Caco-2 (cell line): ENCODE results near the gene RAP1GAP2. TPM values are rescaled to one million over a fixed set of nuclear protein-coding genes. Genes with fewer than 3 reads are reported as not detected.

ENCODE experiments used
- BruUV-seq: library from RNA; stranded (reverse); fragments of 400-500 nt; replicated peaks from 2 replicates; lab custom pipeline; 2021; lab: Mats Ljungman, UMichigan
- CTCF ChIA-PET: fragments of 300-600 bp; sonication (Branson Sonifier 250); formaldehyde crosslinking; loops from one replicate; lab custom pipeline; 2022; ENCODE audit warnings: antibody characterized with exemption; lab: Charles Lee
- POLR2A ChIA-PET: fragments of 300-600 bp; sonication (Branson Sonifier 250); formaldehyde crosslinking; loops from one replicate; lab custom pipeline; 2022; ENCODE audit warnings: antibody characterized with exemption; lab: Charles Lee
- DNase-seq, 2 experiments: peaks; one replicate each; pipeline versions ENCODE4 v3.0.0 to v3.0.0-alpha.2; 2020 to 2022
- H3K27me3 ChIP-seq: replicated peaks from 2 replicates; pipeline ENCODE4 v1.6.0; 2011; ENCODE audit warnings: low read length; ENCODE audit not compliant: control insufficient read depth, insufficient read depth
- H3K36me3 ChIP-seq: 2 replicates; pipeline ENCODE4 v1.5.1; 2011; ENCODE audit warnings: low read length; ENCODE audit not compliant: control insufficient read depth, insufficient read depth
- H3K4me1 ChIP-seq: fragments of 250-450 bp; sonication (Bioruptor Pico); 2 replicates; pipeline ENCODE4 v1.5.1; 2020; ENCODE audit warnings: mild to moderate bottlenecking
- H3K4me3 ChIP-seq: 2 replicates; pipeline ENCODE4 v1.5.1; 2011; ENCODE audit warnings: low read depth, mild to moderate bottlenecking, control low read depth, low read length
- H3K9me3 ChIP-seq: fragments of 250-450 bp; sonication (Bioruptor Pico); 2 replicates; pipeline ENCODE4 v1.5.1; 2020; ENCODE audit warnings: mild to moderate bottlenecking, moderate library complexity
- H3K27ac Mint-ChIP-seq: one replicate; pipeline ENCODE4 v1.8.0; 2022; ENCODE audit warnings: mixed read lengths; ENCODE audit not compliant: unreplicated experiment
- H3K27me3 Mint-ChIP-seq: one replicate; pipeline ENCODE4 v1.8.0; 2022; ENCODE audit warnings: mixed read lengths; ENCODE audit not compliant: insufficient read depth, unreplicated experiment
- H3K36me3 Mint-ChIP-seq: one replicate; pipeline ENCODE4 v1.8.0; 2022; ENCODE audit warnings: mild to moderate bottlenecking, mixed read lengths; ENCODE audit not compliant: insufficient read depth, unreplicated experiment
- H3K4me1 Mint-ChIP-seq: one replicate; pipeline ENCODE4 v1.8.0; 2022; ENCODE audit warnings: low read depth, mixed read lengths; ENCODE audit not compliant: unreplicated experiment
- H3K4me3 Mint-ChIP-seq: one replicate; pipeline ENCODE4 v1.8.0; 2022; ENCODE audit warnings: mild to moderate bottlenecking, moderate library complexity, mixed read lengths; ENCODE audit not compliant: unreplicated experiment
- H3K9me3 Mint-ChIP-seq: one replicate; pipeline ENCODE4 v1.8.0; 2022; ENCODE audit warnings: mixed read lengths; ENCODE audit not compliant: unreplicated experiment
- CTCF ChIP-seq, 2 experiments: fragments of 200-600 bp in 1 of 2; IDR thresholded peaks; 1 replicate in 1 of 2; 2 replicates in 1 of 2; pipeline versions ENCODE4 v1.5.1 to v1.8.0; 2011 to 2022; ENCODE audit warnings: antibody characterized with exemption in 1 of 2, control low read depth in 1 of 2, inconsistent platforms in 1 of 2, low read depth in 1 of 2, low read length in 1 of 2, mild to moderate bottlenecking in 1 of 2, moderate library complexity in 1 of 2; ENCODE audit not compliant: insufficient read depth in 1 of 2, severe bottlenecking in 1 of 2, unreplicated experiment in 1 of 2
- intact Hi-C: fragments of 100-400 bp; cut with micrococcal nuclease; formaldehyde crosslinking; loops from one replicate; pipeline ENCODE4 v1.10.0; 2022; ENCODE audit not compliant: unreplicated experiment
- total RNA-seq: library from RNA; stranded (reverse); gene quantifications from 2 replicates; pipeline ENCODE4 v1.2.3, GENCODE V29; 2022

Gene RAP1GAP2
- total RNA-seq, 1 experiment from 2014 or later = 45.3 TPM

DNA sequence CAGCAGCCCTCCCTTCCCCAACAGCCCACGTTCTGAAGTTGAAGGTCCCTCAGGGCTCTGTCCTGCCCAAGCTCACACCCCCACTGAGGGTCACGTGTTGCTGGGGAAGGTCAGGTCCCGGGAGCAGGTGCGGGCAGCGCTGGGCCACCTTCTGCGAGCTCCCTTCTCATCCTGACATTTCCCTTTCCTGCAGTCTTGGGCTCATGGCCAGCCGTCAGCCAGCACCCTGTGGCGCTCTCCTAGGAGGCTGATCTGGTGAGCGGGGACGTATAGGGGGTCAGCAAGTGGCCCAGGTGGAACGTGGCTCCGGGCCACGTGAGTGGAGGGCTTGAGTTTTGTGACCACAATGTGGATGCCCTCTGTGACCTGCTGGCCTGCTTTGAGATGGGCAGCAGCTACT, 73.4 kb downstream of the RAP1GAP2 start:
- Histone ChIP-seq H3K9me3 (no peaks in the 10 kb centered on the region), H3K4me3 (no peak overlapping the region), H3K4me1 (peaks cover 41% of the 10 kb centered on the region), H3K36me3 (no peaks in the 10 kb centered on the region), H3K27me3 (no peaks in the 10 kb centered on the region)
- no peak overlapping the region for H3K4me3 Mint-ChIP-seq
- intact Hi-C loops = no loop called here
- DNase-seq = no peak
- no peaks in the 10 kb centered on the region for H3K27me3 Mint-ChIP-seq
- peaks cover 35% of the 10 kb centered on the region for H3K4me1 Mint-ChIP-seq
- H3K9me3 Mint-ChIP-seq = no peaks in the 10 kb centered on the region
- BruUV-seq = no TSS peak
- ChIA-PET POLR2A (no interaction called here), CTCF (no interaction called here)
- H3K27ac Mint-ChIP-seq = peak overlapping the region; percentile 67
- TF ChIP-seq CTCF (IDR thresholded peaks at IDR 0.05; ENCODE audit: insufficient read depth in 1 of 2, low read depth in 1 of 2, low read length in 1 of 2, severe bottlenecking in 1 of 2, unreplicated experiment in 1 of 2) = no peak
- H3K36me3 Mint-ChIP-seq = peaks cover 15% of the 10 kb centered on the region

GRCh38 chr17:2871205-2871604, 75.0 kb downstream of the RAP1GAP2 start:
- H3K36me3 ChIP-seq = no peaks in the 10 kb centered on the region
- CTCF ChIA-PET = interaction anchor here (0.7 to 0.8 kb wide), 2 partner anchors 8 to 13 kb away, joined by 3 to 5 read pairs; no protein-coding TSS in a partner anchor
- H3K9me3 ChIP-seq = no peaks in the 10 kb centered on the region
- peaks cover 57% of the 10 kb centered on the region for H3K4me1 ChIP-seq
- no peak overlapping the region for H3K4me3 ChIP-seq
- no peaks in the 10 kb centered on the region for H3K27me3 ChIP-seq
- Mint-ChIP-seq H3K4me3 (no peak overlapping the region), H3K9me3 (no peaks in the 10 kb centered on the region), H3K27me3 (no peaks in the 10 kb centered on the region), H3K36me3 (peaks cover 30% of the 10 kb centered on the region), H3K4me1 (peaks cover 51% of the 10 kb centered on the region), H3K27ac (peak overlapping the region; percentile 66)
- POLR2A ChIA-PET = no interaction called here
- intact Hi-C loops = no loop called here
- no peak for TF ChIP-seq CTCF (IDR thresholded peaks at IDR 0.05; ENCODE audit: insufficient read depth in 1 of 2, low read depth in 1 of 2, low read length in 1 of 2, severe bottlenecking in 1 of 2, unreplicated experiment in 1 of 2)
- BruUV-seq = no TSS peak
- no peak for DNase-seq

GRCh38 chr17:2871720-2872119, 75.5 kb downstream of the RAP1GAP2 start:
- Mint-ChIP-seq H3K4me1 (peaks cover 56% of the 10 kb centered on the region), H3K36me3 (peaks cover 35% of the 10 kb centered on the region), H3K9me3 (no peaks in the 10 kb centered on the region), H3K27me3 (no peaks in the 10 kb centered on the region), H3K27ac (peak overlapping the region; percentile 66), H3K4me3 (no peak overlapping the region)
- intact Hi-C loops = no loop called here
- Histone ChIP-seq H3K4me1 (peaks cover 62% of the 10 kb centered on the region), H3K9me3 (no peaks in the 10 kb centered on the region), H3K27me3 (no peaks in the 10 kb centered on the region), H3K4me3 (no peak overlapping the region), H3K36me3 (no peaks in the 10 kb centered on the region)
- no peak for TF ChIP-seq CTCF (IDR thresholded peaks at IDR 0.05; ENCODE audit: insufficient read depth in 1 of 2, low read depth in 1 of 2, low read length in 1 of 2, severe bottlenecking in 1 of 2, unreplicated experiment in 1 of 2)
- no TSS peak for BruUV-seq
- DNase-seq = no peak
- CTCF ChIA-PET = interaction anchor here (0.7 to 1.0 kb wide), 3 partner anchors 9 to 141 kb away, joined by 3 to 5 read pairs (median 4); no protein-coding TSS in a partner anchor
- POLR2A ChIA-PET = no interaction called here
